GM10266 (cell line): ENCODE results near the gene MAP1B.

Experiments used
- DNase-seq: peaks from one replicate; pipeline ENCODE4 v3.0.0; 2012; ENCODE audit errors: extremely low spot score
- CTCF ChIP-seq: IDR thresholded peaks from 2 replicates; pipeline ENCODE4 v1.5.1; 2012; ENCODE audit warnings: mild to moderate bottlenecking, low read depth; ENCODE audit not compliant: control insufficient read depth, insufficient read depth; ENCODE audit errors: missing control alignments

MAP1B gene

GRCh38 chr5:72067682-72068470, 39.4 kb upstream of the MAP1B start:
- TF ChIP-seq CTCF: no peak
- no peak for DNase-seq

- no peak for DNase-seq
- TF ChIP-seq CTCF: no peak
Measured at GRCh38 chr5:72070529-72070928, 36.7 kb upstream of the MAP1B start.

GRCh38 chr5:72071906-72072305, 35.4 kb upstream of the MAP1B start:
- DNase-seq: no peak
- no peak for TF ChIP-seq CTCF

- DNase-seq: no peak
- TF ChIP-seq CTCF: no peak
Measured at GRCh38 chr5:72074251-72074650, 33.0 kb upstream of the MAP1B start.

GRCh38 chr5:72075461-72075860, 31.8 kb upstream of the MAP1B start:
- TF ChIP-seq CTCF: no peak
- DNase-seq: no peak

- TF ChIP-seq CTCF: no peak
Measured at GRCh38 chr5:72076621-72077300, 30.5 kb upstream of the MAP1B start.

GRCh38 chr5:72077390-72077789, 29.9 kb upstream of the MAP1B start:
- TF ChIP-seq CTCF: no peak
- no peak for DNase-seq

More at GRCh38 chr5:72076621-72077300, 30.5 kb upstream of the MAP1B start:
- DNase-seq: no peak
